HepG2 (cell line): ENCODE measurements around the gene NOSIP. TPM values are rescaled to one million over a fixed set of nuclear protein-coding genes. Genes with fewer than 3 reads are reported as not detected.
A peak's percentile ranks its signal among the peaks of the same experiment; 100 is the strongest.

Experiments used
- ASH2L ChIP-seq: fragments of 300-600, 200-600 bp; sonication (generic); IDR thresholded peaks from 2 replicates; pipeline ENCODE4 v1.7.0; 2017; ENCODE audit warnings: low read depth, mild to moderate bottlenecking, moderate library complexity, mixed read lengths, low read length; ENCODE audit not compliant: insufficient read length
- HDAC1 ChIP-seq: sonication (generic); formaldehyde crosslinking; IDR thresholded peaks from 2 replicates; pipeline ENCODE4 v1.5.1; 2020; ENCODE audit warnings: mild to moderate bottlenecking, missing genetic modification reagents
- HNRNPL ChIP-seq: fragments of 200-400 bp; formaldehyde crosslinking; IDR thresholded peaks from 2 replicates; pipeline ENCODE4 v1.6.1; 2017; ENCODE audit warnings: mild to moderate bottlenecking, low read depth, low read length
- NFKB2 ChIP-seq: sonication (generic); formaldehyde crosslinking; IDR thresholded peaks from 2 replicates; pipeline ENCODE4 v1.4.0; 2020; ENCODE audit warnings: missing genetic modification reagents, borderline replicate concordance
- SP1 ChIP-seq, 2 experiments: fragments of 450-650 bp in 1 of 2; sonication (generic) in 1 of 2; formaldehyde crosslinking in 1 of 2; IDR thresholded peaks; 2 replicates each; pipeline versions ENCODE4 v1.4.0 to v1.6.1; 2016 to 2020; ENCODE audit warnings: missing genetic modification reagents in 1 of 2
- ZBTB8A ChIP-seq: sonication (generic); formaldehyde crosslinking; IDR thresholded peaks from 2 replicates; pipeline ENCODE4 v1.4.0; 2020; ENCODE audit warnings: mild to moderate bottlenecking, low read depth, missing genetic modification reagents, borderline replicate concordance
- ZC3H13 ChIP-seq: sonication (generic); formaldehyde crosslinking; IDR thresholded peaks from 2 replicates; pipeline ENCODE4 v1.8.1; 2023; ENCODE audit warnings: mild to moderate bottlenecking, missing genetic modification reagents, moderate library complexity
- ZNF232 ChIP-seq: sonication (generic); formaldehyde crosslinking; IDR thresholded peaks from 2 replicates; pipeline ENCODE4 v1.4.0; 2020; ENCODE audit warnings: missing genetic modification reagents, borderline replicate concordance
- ZNF441 ChIP-seq: sonication (generic); formaldehyde crosslinking; IDR thresholded peaks from 2 replicates; pipeline ENCODE4 v1.7.0; 2021; ENCODE audit warnings: missing genetic modification reagents, borderline replicate concordance
- ZNF484 ChIP-seq: sonication (generic); formaldehyde crosslinking; IDR thresholded peaks from 2 replicates; pipeline ENCODE4 v1.5.1; 2020; ENCODE audit warnings: mild to moderate bottlenecking, low read depth, missing genetic modification reagents, borderline replicate concordance
- ZNF703 ChIP-seq: sonication (generic); formaldehyde crosslinking; IDR thresholded peaks from 2 replicates; pipeline ENCODE4 v1.5.1; 2020; ENCODE audit warnings: missing genetic modification reagents, mild to moderate bottlenecking, moderate library complexity, borderline replicate concordance
- polyA plus RNA-seq, 8 experiments: library from polyadenylated mRNA; depleted of rRNA in 3 of 8; stranded (reverse) in 7 of 8; unstranded in 1 of 8; fragments of >200 nt; fragmentation: Illumina TruSeq in 4 of 8; extraction: Trizol in 4 of 8; gene quantifications; 2 replicates each; pipeline versions ENCODE4 v1.2.1 to v1.2.3, GENCODE V29; 2011 to 2016; ENCODE audit warnings: low read depth in 4 of 8, missing spikeins in 1 of 8, mixed read lengths in 1 of 8; ENCODE audit not compliant: insufficient read depth in 1 of 8
- total RNA-seq, 5 experiments: library from RNA; depleted of rRNA; stranded (reverse); fragments of >200 nt; fragmentation: Illumina TruSeq; extraction: Trizol; gene quantifications; 2 replicates each; pipeline ENCODE4 v1.2.3, GENCODE V29; 2016; ENCODE audit warnings: low read depth in 1 of 5
- TF ChIP-seq, protein P1 (sequence below): sonication (generic); formaldehyde crosslinking; IDR thresholded peaks from 2 replicates; pipeline ENCODE4 v1.4.0; 2020; ENCODE audit warnings: missing genetic modification reagents, borderline replicate concordance
- TF ChIP-seq, protein P2 (sequence below): IDR thresholded peaks from 2 replicates; pipeline ENCODE4 v1.6.1; 2016; ENCODE audit warnings: mild to moderate bottlenecking
- TF ChIP-seq, protein P3 (sequence below): sonication (generic); formaldehyde crosslinking; conservative IDR thresholded peaks from 2 replicates; pipeline ENCODE4 v1.8.1; 2023; ENCODE audit warnings: missing genetic modification reagents
- TF ChIP-seq, protein P4 (sequence below): sonication (generic); formaldehyde crosslinking; IDR thresholded peaks from 2 replicates; pipeline ENCODE4 v1.5.1; 2020; ENCODE audit warnings: mild to moderate bottlenecking, missing genetic modification reagents, borderline replicate concordance

The NOSIP gene
- total and polyA plus RNA-seq, 2 of the 13 experiments (the other 11 are each of a cell fraction or from before 2014, with no cell fraction given), result 54.3 to 78.0 TPM

DNA sequence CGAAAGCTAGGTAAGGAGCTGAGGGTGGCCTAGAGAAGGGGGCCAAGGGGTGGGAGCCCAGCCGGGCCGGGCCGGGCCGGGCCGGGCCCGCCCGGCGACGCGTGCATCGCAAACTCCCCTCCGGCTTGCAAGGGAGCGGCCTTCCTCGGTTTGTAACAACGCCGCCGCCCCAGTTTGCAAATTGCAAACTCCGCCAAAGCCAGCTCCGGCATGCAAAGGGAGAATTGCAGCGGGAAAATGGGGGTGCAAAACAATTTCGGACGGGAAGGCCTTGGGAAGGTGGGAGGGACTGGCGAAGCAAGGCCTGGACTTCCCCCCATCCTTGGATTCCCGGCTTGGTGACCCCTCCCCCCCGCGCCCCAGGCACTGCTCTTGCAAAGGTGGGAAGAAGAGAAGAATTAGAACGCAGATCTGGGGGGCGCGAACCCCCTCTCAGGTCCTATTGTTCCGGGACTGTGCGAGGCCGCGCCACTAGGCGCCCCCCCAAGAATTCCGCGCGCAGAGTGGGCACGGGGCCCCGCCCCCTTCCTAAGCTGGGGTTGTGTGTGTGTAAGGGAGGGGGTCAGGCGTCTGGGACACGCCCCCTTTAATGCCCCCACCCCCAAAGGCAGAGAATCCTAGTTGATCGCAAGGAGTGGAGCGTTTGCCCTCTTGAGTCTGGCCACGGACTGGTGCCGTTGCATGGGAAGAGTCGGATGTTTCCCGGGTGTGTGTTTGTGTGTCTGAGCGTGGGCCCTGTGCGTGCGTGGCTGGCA lies 11.6 kb upstream of the NOSIP start (continued):
- TF ChIP-seq, protein P1, sequence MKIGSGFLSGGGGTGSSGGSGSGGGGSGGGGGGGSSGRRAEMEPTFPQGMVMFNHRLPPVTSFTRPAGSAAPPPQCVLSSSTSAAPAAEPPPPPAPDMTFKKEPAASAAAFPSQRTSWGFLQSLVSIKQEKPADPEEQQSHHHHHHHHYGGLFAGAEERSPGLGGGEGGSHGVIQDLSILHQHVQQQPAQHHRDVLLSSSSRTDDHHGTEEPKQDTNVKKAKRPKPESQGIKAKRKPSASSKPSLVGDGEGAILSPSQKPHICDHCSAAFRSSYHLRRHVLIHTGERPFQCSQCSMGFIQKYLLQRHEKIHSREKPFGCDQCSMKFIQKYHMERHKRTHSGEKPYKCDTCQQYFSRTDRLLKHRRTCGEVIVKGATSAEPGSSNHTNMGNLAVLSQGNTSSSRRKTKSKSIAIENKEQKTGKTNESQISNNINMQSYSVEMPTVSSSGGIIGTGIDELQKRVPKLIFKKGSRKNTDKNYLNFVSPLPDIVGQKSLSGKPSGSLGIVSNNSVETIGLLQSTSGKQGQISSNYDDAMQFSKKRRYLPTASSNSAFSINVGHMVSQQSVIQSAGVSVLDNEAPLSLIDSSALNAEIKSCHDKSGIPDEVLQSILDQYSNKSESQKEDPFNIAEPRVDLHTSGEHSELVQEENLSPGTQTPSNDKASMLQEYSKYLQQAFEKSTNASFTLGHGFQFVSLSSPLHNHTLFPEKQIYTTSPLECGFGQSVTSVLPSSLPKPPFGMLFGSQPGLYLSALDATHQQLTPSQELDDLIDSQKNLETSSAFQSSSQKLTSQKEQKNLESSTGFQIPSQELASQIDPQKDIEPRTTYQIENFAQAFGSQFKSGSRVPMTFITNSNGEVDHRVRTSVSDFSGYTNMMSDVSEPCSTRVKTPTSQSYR (CRISPR knock-in tag), result peak; percentile 47; the same call in 1 of the 2 replicates
- TF ChIP-seq HDAC1 (CRISPR knock-in tag), result peak; percentile 14; the same call in 1 of the 2 replicates
- 0 out of 2 replicates have a peak, but pooled peaks have one; percentile 55 for TF ChIP-seq NFKB2 (CRISPR knock-in tag)
- TF ChIP-seq, protein P2, sequence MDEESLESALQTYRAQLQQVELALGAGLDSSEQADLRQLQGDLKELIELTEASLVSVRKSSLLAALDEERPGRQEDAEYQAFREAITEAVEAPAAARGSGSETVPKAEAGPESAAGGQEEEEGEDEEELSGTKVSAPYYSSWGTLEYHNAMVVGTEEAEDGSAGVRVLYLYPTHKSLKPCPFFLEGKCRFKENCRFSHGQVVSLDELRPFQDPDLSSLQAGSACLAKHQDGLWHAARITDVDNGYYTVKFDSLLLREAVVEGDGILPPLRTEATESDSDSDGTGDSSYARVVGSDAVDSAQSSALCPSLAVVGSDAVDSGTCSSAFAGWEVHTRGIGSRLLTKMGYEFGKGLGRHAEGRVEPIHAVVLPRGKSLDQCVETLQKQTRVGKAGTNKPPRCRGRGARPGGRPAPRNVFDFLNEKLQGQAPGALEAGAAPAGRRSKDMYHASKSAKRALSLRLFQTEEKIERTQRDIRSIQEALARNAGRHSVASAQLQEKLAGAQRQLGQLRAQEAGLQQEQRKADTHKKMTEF (CRISPR knock-in tag), result no peak
- TF ChIP-seq, protein P3, sequence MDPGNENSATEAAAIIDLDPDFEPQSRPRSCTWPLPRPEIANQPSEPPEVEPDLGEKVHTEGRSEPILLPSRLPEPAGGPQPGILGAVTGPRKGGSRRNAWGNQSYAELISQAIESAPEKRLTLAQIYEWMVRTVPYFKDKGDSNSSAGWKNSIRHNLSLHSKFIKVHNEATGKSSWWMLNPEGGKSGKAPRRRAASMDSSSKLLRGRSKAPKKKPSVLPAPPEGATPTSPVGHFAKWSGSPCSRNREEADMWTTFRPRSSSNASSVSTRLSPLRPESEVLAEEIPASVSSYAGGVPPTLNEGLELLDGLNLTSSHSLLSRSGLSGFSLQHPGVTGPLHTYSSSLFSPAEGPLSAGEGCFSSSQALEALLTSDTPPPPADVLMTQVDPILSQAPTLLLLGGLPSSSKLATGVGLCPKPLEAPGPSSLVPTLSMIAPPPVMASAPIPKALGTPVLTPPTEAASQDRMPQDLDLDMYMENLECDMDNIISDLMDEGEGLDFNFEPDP (CRISPR knock-in tag), result no peak
- no peak for TF ChIP-seq SP1 (IDR thresholded peaks at IDR 0.05)
- 0 out of 2 replicates have a peak, but pooled peaks have one; percentile 13 for TF ChIP-seq SP1 (CRISPR knock-in tag; IDR thresholded peaks at IDR 0.05)
- TF ChIP-seq, protein P4, sequence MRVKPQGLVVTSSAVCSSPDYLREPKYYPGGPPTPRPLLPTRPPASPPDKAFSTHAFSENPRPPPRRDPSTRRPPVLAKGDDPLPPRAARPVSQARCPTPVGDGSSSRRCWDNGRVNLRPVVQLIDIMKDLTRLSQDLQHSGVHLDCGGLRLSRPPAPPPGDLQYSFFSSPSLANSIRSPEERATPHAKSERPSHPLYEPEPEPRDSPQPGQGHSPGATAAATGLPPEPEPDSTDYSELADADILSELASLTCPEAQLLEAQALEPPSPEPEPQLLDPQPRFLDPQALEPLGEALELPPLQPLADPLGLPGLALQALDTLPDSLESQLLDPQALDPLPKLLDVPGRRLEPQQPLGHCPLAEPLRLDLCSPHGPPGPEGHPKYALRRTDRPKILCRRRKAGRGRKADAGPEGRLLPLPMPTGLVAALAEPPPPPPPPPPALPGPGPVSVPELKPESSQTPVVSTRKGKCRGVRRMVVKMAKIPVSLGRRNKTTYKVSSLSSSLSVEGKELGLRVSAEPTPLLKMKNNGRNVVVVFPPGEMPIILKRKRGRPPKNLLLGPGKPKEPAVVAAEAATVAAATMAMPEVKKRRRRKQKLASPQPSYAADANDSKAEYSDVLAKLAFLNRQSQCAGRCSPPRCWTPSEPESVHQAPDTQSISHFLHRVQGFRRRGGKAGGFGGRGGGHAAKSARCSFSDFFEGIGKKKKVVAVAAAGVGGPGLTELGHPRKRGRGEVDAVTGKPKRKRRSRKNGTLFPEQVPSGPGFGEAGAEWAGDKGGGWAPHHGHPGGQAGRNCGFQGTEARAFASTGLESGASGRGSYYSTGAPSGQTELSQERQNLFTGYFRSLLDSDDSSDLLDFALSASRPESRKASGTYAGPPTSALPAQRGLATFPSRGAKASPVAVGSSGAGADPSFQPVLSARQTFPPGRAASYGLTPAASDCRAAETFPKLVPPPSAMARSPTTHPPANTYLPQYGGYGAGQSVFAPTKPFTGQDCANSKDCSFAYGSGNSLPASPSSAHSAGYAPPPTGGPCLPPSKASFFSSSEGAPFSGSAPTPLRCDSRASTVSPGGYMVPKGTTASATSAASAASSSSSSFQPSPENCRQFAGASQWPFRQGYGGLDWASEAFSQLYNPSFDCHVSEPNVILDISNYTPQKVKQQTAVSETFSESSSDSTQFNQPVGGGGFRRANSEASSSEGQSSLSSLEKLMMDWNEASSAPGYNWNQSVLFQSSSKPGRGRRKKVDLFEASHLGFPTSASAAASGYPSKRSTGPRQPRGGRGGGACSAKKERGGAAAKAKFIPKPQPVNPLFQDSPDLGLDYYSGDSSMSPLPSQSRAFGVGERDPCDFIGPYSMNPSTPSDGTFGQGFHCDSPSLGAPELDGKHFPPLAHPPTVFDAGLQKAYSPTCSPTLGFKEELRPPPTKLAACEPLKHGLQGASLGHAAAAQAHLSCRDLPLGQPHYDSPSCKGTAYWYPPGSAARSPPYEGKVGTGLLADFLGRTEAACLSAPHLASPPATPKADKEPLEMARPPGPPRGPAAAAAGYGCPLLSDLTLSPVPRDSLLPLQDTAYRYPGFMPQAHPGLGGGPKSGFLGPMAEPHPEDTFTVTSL (CRISPR knock-in tag), result no peak
- TF ChIP-seq ZNF703, result no peak
- TF ChIP-seq ZBTB8A (CRISPR knock-in tag), result no peak
- no peak for TF ChIP-seq ZNF484 (CRISPR knock-in tag)
- peak; percentile 14 for TF ChIP-seq ASH2L
- 0 out of 2 replicates have a peak, but pooled peaks have one; percentile 57 for TF ChIP-seq ZC3H13 (CRISPR knock-in tag)
- no peak for TF ChIP-seq ZNF441 (CRISPR knock-in tag)
- 0 out of 2 replicates have a peak, but pooled peaks have one; percentile 34 for TF ChIP-seq ZNF232 (CRISPR knock-in tag)
- 0 out of 2 replicates have a peak, but pooled peaks have one; percentile 32 for TF ChIP-seq HNRNPL
